ENCODE results near the gene GRM4. TPM values are rescaled to one million over a fixed set of nuclear protein-coding genes. Genes with fewer than 3 reads are reported as not detected.

GRM4 gene
- total RNA-seq, 1 experiment from 2014 or later: not detected

DNA sequence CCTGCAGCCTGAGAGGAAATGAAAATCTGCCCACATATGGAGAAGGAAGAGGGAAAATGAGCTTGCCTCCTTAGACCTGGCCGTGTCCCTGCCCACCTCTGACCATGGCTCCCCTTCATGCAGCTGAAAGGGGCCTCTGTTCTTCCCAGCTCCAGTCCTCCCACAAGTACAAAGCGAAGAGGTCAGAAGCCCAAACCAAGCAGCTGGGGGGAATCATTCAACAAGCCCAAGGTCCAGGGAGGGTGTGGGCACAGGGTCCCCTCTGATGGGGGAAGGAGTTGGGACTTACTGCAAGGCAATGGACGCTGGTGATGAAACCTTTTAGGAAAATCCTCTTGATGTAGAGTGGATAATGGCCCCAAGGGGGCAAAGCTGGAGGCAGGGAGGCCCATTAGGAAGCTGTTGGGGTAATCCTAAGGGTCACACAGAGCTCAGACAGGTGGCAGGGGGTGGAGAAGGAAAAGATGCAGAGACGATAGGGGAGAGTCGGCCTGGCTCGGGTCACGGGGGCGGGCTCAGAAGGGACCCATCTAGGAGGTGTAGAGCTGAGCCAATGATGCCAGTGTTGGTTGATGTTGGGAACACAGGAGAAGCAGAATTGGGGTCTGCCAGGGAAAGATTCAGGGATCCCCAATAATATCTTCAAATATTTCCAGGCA is 16.1 kb upstream of the GRM4 start:
- POLR2A ChIA-PET (ENCODE audit: unreplicated experiment): no interaction called here
- intact Hi-C loops (cut with micrococcal nuclease): loop anchor here (2.0 kb wide), 1 partner anchor 253 kb away; no protein-coding TSS in a partner anchor
- H3K4me3 ChIP-seq (ENCODE audit: low read length): no peak overlapping the region

DNA sequence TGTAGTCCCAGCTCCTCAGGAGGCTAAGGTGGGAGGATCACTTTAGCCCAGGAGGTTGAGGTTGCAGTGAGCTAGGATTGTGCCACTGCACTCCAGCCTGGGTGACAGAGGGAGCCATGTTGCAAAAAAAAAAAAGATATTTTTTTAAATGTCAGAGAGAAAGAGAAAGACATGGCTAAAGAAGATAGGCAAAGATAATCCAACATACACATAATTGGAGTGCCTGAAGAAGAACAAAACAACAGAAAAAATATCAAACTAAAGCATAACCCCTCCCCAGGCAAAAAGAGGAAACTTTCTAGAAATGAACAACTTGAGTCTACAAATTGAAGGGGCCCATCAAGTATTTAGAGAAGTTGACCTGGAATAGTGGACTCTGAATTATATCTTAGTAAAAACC is 14.0 kb upstream of the GRM4 start:
- peaks cover 6% of the 10 kb centered on the region; the same call in 1 of the 2 replicates for H3K9me3 ChIP-seq (ENCODE audit: low read length)
- ATAC-seq: no peak
- DNase-seq: no peak
- H3K4me2 ChIP-seq (ENCODE audit: low read length): no peak overlapping the region
- intact Hi-C loops (cut with micrococcal nuclease): no loop called here
- H3K4me3 ChIP-seq (ENCODE audit: low read length): no peak overlapping the region
- H3F3A ChIP-seq (ENCODE audit: low read length, unreplicated experiment): no peaks in the 10 kb centered on the region
- H3K27ac ChIP-seq (ENCODE audit: low read length): no peak overlapping the region
- no TSS peak for BruUV-seq (replicated peaks)
- H3K27me3 ChIP-seq (ENCODE audit: low read length): no peaks in the 10 kb centered on the region
- ChIA-PET POLR2A (ENCODE audit: unreplicated experiment) (no interaction called here), CTCF (no interaction called here)
- H3K79me2 ChIP-seq (ENCODE audit: low read length): no peaks in the 10 kb centered on the region
- H2AFZ ChIP-seq (ENCODE audit: low read length): no peak overlapping the region
- TF ChIP-seq EZH2phosphoT487 (IDR thresholded peaks at IDR 0.05; ENCODE audit: borderline replicate concordance, low read length) (no peak), EZH2 (IDR thresholded peaks at IDR 0.05; ENCODE audit: low read length, unreplicated experiment) (no peak)
- TF ChIP-seq, protein P1, sequence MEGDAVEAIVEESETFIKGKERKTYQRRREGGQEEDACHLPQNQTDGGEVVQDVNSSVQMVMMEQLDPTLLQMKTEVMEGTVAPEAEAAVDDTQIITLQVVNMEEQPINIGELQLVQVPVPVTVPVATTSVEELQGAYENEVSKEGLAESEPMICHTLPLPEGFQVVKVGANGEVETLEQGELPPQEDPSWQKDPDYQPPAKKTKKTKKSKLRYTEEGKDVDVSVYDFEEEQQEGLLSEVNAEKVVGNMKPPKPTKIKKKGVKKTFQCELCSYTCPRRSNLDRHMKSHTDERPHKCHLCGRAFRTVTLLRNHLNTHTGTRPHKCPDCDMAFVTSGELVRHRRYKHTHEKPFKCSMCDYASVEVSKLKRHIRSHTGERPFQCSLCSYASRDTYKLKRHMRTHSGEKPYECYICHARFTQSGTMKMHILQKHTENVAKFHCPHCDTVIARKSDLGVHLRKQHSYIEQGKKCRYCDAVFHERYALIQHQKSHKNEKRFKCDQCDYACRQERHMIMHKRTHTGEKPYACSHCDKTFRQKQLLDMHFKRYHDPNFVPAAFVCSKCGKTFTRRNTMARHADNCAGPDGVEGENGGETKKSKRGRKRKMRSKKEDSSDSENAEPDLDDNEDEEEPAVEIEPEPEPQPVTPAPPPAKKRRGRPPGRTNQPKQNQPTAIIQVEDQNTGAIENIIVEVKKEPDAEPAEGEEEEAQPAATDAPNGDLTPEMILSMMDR (conservative IDR thresholded peaks at IDR 0.05; ENCODE audit: low read depth, low read length): no peak
- H3K4me1 ChIP-seq (ENCODE audit: insufficient read depth, low read length): peaks cover 2% of the 10 kb centered on the region; the same call in 1 of the 2 replicates
- no peaks in the 10 kb centered on the region for H3K9me2 ChIP-seq (replicated peaks; ENCODE audit: low read length)
- no peak overlapping the region for H3K9ac ChIP-seq (ENCODE audit: low read length)
- no peaks in the 10 kb centered on the region for H3K36me3 ChIP-seq (ENCODE audit: low read depth, low read length)
- no peaks in the 10 kb centered on the region for H4K20me1 ChIP-seq (ENCODE audit: low read length)

More for the DNA sequence above, 16.1 kb upstream of the GRM4 start:
- H3K27me3 ChIP-seq (ENCODE audit: low read length): no peaks in the 10 kb centered on the region
- H3F3A ChIP-seq (ENCODE audit: low read length, unreplicated experiment): no peaks in the 10 kb centered on the region
- H3K4me2 ChIP-seq (ENCODE audit: low read length): no peak overlapping the region
- no peak overlapping the region for H3K27ac ChIP-seq (ENCODE audit: low read length)
- H3K4me1 ChIP-seq (ENCODE audit: insufficient read depth, low read length): no peaks in the 10 kb centered on the region
- ATAC-seq (no peak), DNase-seq (no peak)
- H3K36me3 ChIP-seq (ENCODE audit: low read depth, low read length): no peaks in the 10 kb centered on the region
- H3K9ac ChIP-seq (ENCODE audit: low read length): no peak overlapping the region
- H3K9me3 ChIP-seq (ENCODE audit: low read length): peaks cover 10% of the 10 kb centered on the region; the same call in 1 of the 2 replicates
- H4K20me1 ChIP-seq (ENCODE audit: low read length): no peaks in the 10 kb centered on the region
- no peaks in the 10 kb centered on the region for H3K79me2 ChIP-seq (ENCODE audit: low read length)
- no TSS peak for BruUV-seq (replicated peaks)
- no peak overlapping the region for H2AFZ ChIP-seq (ENCODE audit: low read length)
- CTCF ChIA-PET: interaction anchor here (0.6 kb wide), 1 partner anchor 392 kb away, joined by 3 read pairs; no protein-coding TSS in a partner anchor
- TF ChIP-seq EZH2phosphoT487 (IDR thresholded peaks at IDR 0.05; ENCODE audit: borderline replicate concordance, low read length): no peak
- no peak for TF ChIP-seq EZH2 (IDR thresholded peaks at IDR 0.05; ENCODE audit: low read length, unreplicated experiment)
- TF ChIP-seq, protein P1 (conservative IDR thresholded peaks at IDR 0.05; ENCODE audit: low read depth, low read length): no peak
- no peaks in the 10 kb centered on the region for H3K9me2 ChIP-seq (replicated peaks; ENCODE audit: low read length)

DNA sequence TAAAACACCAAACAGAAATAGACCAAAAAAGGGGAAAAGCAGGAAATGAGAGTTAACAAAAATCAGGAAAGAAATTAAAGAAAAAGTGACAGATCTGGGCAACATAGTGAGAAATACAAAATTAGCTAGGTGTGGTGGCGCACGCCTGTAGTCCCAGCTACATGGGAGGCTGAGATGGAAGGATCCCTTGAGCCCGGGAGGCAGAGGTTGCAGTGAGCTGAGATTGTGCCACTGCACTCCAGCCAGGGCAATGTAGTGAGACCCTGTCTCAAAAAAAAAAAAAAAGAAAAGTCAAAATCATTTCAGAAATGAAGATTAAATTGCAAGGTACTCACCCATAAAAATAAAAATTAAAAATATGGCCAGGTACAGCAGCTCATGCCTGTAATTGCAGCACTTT is 13.0 kb upstream of the GRM4 start:
- no peaks in the 10 kb centered on the region for H4K20me1 ChIP-seq (ENCODE audit: low read length)
- H3K9ac ChIP-seq (ENCODE audit: low read length): no peak overlapping the region
- ChIA-PET POLR2A (ENCODE audit: unreplicated experiment) (interaction anchor here (0.7 kb wide), 1 partner anchor 239 kb away, joined by 3 read pairs; no protein-coding TSS in a partner anchor), CTCF (interaction anchor here (0.6 kb wide), 1 partner anchor 257 kb away, joined by 3 read pairs; no protein-coding TSS in a partner anchor)
- DNase-seq (no peak), ATAC-seq (no peak)
- no peak overlapping the region for H3K4me2 ChIP-seq (ENCODE audit: low read length)
- H3K36me3 ChIP-seq (ENCODE audit: low read depth, low read length): no peaks in the 10 kb centered on the region
- no peak for TF ChIP-seq EZH2 (IDR thresholded peaks at IDR 0.05; ENCODE audit: low read length, unreplicated experiment)
- H3K79me2 ChIP-seq (ENCODE audit: low read length): no peaks in the 10 kb centered on the region
- H3K9me3 ChIP-seq (ENCODE audit: low read length): peaks cover 6% of the 10 kb centered on the region; the same call in 1 of the 2 replicates
- H2AFZ ChIP-seq (ENCODE audit: low read length): no peak overlapping the region
- intact Hi-C loops (cut with micrococcal nuclease): no loop called here
- no TSS peak for BruUV-seq (replicated peaks)
- no peak overlapping the region for H3K27ac ChIP-seq (ENCODE audit: low read length)
- H3K4me1 ChIP-seq (ENCODE audit: insufficient read depth, low read length): peaks cover 3% of the 10 kb centered on the region; the same call in 1 of the 2 replicates
- H3K4me3 ChIP-seq (ENCODE audit: low read length): no peak overlapping the region
- H3F3A ChIP-seq (ENCODE audit: low read length, unreplicated experiment): no peaks in the 10 kb centered on the region
- H3K27me3 ChIP-seq (ENCODE audit: low read length): peaks cover 6% of the 10 kb centered on the region; the same call in 1 of the 2 replicates
- no peaks in the 10 kb centered on the region for H3K9me2 ChIP-seq (replicated peaks; ENCODE audit: low read length)
